Measurements from ENCODE around the gene CASKIN1.

- no peak for TF ChIP-seq CTCF (IDR thresholded peaks at IDR 0.05; ENCODE audit: low read length)
- no peak for TF ChIP-seq EZH2 (IDR thresholded peaks at IDR 0.05; ENCODE audit: borderline replicate concordance, low read length)
These were observed 27.6 kb upstream of the CASKIN1 start for GRCh38 chr16:2223942-2224486.
